ENCODE results near the gene PHLDA2.

The PHLDA2 gene

GRCh38 chr11:2928605-2929530 lies at the start of gene PHLDA2:
Gene PHLDA2 (minus strand): TSS chr11:2929420. CDS start chr11:2929364, 56 bp downstream.
- H3K4me3 ChIP-seq (replicated peaks; ENCODE audit: low read depth, low read length), result peak within 1 kb of the TSS; percentile 83
- no peak for TF ChIP-seq CTCF (IDR thresholded peaks at IDR 0.05; ENCODE audit: low read depth, low read length, missing control alignments)
- DNase-seq (ENCODE audit: extremely low read depth, low read depth), result no peak

- no peak overlapping the region for H3K4me3 ChIP-seq (replicated peaks; ENCODE audit: low read depth, low read length)
- no peak for TF ChIP-seq CTCF (IDR thresholded peaks at IDR 0.05; ENCODE audit: low read depth, low read length, missing control alignments)
- DNase-seq (ENCODE audit: extremely low read depth, low read depth), result no peak
Observed at GRCh38 chr11:2977113-2977512, 47.9 kb upstream of the PHLDA2 start.

DNA sequence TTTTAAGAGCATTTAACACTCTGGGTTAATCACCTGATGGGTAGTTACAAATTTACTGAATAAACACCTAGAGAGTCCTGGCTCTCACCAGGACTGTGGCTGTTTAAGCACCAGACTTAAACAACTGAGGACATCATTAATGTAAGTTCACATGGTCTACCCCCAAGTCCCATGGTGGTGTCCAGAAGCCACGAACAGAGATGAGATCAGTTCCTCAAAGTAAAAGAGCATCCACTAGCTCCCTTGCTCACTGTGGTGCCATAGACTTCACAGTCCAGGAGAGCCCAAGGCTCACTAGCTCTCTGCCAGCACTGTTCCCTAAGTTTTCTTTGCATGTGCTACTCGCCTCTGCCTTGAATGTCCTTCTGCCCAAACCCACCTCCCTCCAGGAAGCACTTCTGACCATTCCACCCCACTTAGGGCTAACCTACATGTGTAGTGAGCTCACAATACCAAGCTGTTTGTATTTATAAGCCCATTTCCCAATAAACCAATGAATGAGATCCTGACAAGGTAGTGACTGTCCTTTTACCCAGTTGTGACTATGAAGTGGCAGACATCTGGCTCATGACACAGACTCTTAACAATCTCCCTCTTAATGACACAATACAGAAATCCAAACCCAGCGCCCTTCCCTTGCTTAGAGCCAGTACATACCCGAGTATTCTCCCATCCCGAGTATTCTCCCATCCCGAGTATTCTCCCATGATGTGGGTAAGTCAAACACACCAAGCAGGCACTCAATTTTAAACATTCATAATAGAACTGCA lies 47.3 kb upstream of the PHLDA2 start:
- no peak overlapping the region for H3K4me3 ChIP-seq (replicated peaks; ENCODE audit: low read depth, low read length)
- no peak for TF ChIP-seq CTCF (IDR thresholded peaks at IDR 0.05; ENCODE audit: low read depth, low read length, missing control alignments)
- DNase-seq (ENCODE audit: extremely low read depth, low read depth), result no peak

DNA sequence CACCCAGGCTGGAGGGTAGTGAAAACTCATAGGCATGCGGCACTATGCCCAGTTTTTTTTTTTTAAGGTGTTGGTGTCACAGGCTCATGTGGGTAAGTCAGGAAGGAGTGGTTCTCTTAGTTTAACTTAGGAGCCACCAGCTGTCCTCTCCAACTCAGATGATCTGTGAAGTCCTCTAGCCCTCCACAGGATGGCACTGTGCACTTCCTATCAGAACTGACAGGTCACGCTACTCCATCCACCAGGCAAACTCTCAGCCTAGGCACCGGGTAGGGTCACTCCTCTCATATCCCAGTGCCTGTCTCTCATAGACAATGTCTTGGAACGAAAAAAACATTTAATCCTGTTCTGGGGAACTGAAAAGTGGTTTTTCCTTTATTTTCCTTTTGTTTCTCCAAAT lies 46.4 kb upstream of the PHLDA2 start:
- DNase-seq (ENCODE audit: extremely low read depth, low read depth), result no peak
- peak; percentile 44 for TF ChIP-seq CTCF (IDR thresholded peaks at IDR 0.05; ENCODE audit: low read depth, low read length, missing control alignments)
- no peak overlapping the region for H3K4me3 ChIP-seq (replicated peaks; ENCODE audit: low read depth, low read length)

- TF ChIP-seq CTCF (IDR thresholded peaks at IDR 0.05; ENCODE audit: low read depth, low read length, missing control alignments), result no peak
- no peak for DNase-seq (ENCODE audit: extremely low read depth, low read depth)
- no peak overlapping the region for H3K4me3 ChIP-seq (replicated peaks; ENCODE audit: low read depth, low read length)
Observed at GRCh38 chr11:2974272-2974671, 45.1 kb upstream of the PHLDA2 start.

DNA sequence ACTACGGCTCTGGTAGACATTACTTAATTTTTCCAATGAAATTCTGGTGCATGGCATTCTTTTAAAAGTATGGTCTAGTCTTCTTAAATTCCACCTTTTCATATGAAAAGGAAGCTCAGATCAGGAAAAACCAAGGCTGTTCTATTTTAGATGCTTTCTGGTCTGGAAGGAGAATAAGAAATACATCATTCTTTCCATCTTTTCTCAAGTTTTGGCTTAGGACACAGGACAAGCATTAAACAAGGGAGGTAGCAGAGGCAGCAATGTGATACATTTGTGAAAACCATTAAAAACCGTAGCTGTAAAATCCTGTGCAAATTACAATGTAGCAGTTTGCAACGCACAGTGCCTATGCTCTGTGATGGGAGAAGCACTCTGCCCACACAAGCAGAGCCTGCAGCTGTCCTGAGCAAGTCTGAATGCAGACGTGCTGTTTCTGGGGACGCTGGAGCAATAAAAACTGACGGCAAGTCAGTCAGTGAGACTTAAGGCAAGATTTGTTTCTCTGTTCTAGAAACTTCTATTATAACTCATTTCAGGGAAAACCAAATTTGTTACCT lies 39.2 kb upstream of the PHLDA2 start:
- no peak for DNase-seq (ENCODE audit: extremely low read depth, low read depth)
- no peak for TF ChIP-seq CTCF (IDR thresholded peaks at IDR 0.05; ENCODE audit: low read depth, low read length, missing control alignments)
- H3K4me3 ChIP-seq (replicated peaks; ENCODE audit: low read depth, low read length), result no peak overlapping the region
